Stimulated activated CD8-positive, alpha-beta memory T cell treated with anti-CD3 and anti-CD28 coated beads, Interleukin-15, amount 100 ng/mL, for 4 hours (primary cell): Measurements from ENCODE around the gene GAS6.
"Not testable (repeated sequence)": the region's sequence is repeated elsewhere in the genome, so short reads cannot be mapped to it uniquely, and the experiment has no call there.

Experiments
- DNase-seq, 2 donors: peaks; one replicate each; pipeline ENCODE4 v3.0.0-alpha.2; 2020; ENCODE audit warnings: low read depth in 2 of 2

GAS6 gene

DNA sequence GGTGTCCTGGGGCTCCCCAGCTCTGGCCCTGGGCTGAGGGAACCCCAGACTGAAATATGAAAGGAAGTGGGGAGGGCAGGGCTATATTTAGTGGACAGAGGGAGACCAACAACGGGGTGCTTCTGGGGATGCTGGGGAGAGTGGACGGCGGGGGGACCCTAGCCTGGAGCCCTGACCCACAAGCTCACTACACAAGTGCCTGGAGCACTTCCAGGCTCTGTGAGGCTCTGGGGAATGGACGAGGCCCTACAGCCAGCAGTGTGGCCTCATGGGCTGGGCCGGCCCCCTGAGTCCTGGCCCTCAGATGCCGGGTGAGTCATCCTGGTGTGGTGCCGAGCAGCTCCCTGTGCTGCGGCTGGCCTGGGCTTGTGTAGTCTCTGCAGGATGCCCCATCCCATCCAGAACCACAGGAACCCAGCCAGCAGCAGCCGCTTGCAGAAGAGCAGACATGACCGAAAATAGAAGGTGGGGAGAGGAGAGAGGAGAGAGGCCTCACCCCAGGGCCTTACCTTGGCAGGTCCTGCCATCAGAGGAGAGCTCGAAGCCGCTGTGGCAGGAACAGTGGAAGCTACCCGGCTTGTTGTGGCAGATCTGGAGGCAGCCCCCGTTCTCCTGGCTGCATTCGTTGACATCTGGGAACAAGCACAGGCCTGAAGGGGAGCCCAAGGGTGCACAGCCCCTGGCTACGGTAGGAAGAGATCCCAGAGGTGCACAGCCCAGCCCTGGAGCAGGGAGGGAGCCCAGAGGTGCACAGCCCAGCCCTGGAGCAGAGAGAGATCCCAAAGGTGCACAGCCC is 26.1 kb downstream of the GAS6 start:
- no peak for DNase-seq

DNA sequence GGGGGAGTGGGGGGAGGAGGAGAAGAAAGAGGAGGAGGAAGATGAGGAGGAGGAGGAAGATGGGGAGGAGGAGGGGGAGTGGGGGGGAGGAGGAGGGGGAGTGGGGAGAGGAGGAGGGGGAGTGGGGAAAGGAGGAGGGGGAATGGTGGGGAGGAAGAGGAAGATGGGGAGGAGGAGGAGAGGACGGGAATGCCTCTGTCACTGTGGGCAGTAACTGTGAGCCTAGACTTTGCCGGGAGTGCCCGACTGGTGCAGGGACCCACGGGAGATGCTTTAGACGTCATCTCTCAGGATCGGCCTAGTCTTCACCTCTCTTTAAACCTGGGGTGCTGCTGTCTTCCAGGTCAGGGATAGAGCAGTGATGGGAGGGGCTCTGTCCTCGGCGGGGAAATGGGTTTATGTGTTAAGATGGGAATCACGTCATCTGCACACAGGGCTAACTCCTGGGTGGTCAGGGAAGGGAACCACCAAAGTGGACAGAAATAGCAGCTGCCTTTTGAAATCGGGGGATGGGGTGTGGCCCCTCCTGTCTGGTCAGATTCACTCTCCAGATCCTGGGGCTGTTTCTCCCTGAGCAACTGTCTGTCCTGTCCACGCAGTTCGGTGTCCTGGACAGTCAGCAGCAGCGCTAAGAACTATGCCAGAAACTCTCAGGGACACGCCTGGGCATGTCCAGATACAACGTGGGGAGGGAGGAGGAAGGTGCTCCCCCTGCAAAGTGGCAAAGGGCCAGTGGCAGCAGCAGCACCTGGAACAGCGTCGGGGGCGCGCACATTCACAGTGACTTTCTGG is 26.9 kb downstream of the GAS6 start:
- DNase-seq = no peak

GRCh38 chr13:113835461-113836270 is 28.2 kb downstream of the GAS6 start:
- DNase-seq = no peak

GRCh38 chr13:113834496-113835200 is 29.2 kb downstream of the GAS6 start:
- no peak for DNase-seq

DNA sequence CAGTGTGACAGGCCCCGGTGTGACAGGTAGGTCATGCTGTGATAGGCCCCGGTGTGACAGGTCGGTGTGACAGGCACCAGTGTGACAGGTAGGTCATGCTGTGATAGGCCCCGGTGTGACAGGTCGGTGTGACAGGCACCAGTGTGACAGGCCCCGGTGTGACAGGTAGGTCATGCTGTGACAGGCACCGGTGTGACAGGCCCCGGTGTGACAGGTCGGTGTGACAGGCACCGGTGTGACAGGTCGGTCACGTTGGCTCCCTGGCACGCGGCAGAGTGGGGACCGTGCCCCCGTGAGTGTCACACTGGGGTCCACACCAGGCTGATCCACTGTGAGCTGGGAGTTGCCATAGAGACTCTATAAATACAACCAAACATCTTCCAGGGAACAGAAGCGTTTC is 29.9 kb downstream of the GAS6 start:
- not testable (repeated sequence) for DNase-seq

DNA sequence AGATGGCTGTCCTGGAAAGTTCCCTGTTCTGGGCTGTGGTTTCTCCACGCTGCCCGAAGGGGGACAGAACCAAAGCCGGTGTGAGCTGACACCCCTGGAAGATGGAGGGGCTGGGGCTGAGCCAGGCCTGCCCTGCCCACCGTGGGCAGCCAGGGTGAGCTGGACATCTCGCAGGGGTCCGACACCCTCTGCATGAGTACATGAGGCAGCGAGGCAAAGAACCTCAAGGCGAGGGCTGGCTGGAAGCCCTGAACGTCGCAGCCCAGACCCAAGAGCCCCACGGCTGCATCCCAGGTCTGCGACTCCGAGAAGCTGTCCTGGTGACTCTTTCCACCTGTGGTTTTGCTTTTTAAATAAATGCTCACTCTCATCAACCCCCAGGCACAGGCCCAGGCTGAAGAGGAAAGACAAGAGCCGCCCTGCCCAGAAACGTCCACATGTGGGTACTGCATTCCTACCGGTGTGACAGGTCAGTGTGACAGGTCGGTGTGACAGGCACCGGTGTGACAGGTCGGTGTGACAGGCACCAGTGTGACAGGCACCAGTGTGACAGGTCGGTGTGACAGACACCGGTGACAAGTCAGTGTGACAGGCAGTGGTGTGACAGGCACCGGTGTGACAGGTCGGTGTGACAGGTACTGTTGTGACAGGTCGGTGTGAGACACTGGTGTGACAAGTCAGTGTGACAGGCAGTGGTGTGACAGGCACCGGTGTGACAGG is 30.6 kb downstream of the GAS6 start:
- no peak for DNase-seq

GRCh38 chr13:113832631-113833030 is 31.2 kb downstream of the GAS6 start:
- no peak for DNase-seq

DNA sequence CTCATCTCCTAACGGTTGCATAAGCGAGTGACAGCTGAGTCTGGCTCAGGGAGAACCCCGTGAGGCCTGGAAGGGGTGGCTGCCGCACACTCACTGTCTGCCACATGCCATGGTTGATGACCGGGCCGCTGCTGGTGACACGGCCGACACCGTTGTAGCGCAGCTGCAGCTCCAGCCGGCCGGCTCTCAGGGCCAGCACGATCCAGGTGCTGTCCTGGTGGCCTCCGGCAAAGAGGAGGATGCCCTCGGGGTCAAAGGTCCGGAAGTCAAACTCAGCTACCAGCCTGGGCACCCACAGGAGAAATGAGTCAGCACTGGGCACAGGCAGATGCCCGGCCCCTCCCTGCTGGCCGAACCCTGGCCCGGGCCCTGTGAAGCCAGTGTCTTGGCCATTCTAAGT is 31.7 kb downstream of the GAS6 start:
- no peak for DNase-seq

DNA sequence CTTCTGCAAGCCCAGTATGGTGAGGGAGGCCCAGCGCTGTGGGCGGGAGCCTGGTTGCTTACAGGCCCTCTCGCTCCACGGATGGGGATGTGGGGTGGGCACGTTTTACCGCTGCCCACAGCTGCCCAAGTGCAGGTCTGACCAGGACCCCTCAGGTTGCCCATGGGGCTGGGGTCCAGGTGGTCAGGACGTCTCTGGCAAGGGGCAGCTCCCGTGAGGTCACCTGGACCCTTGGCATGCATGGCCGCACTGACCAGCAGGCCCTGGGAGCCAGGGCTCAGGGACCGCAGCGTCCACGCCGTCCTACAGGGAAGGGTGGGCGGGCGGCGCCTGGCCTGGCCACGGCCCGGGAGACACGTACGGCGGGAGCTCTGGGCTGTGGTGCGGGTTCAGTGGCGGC is 32.8 kb downstream of the GAS6 start:
- DNase-seq = no peak

- DNase-seq = not testable (repeated sequence)
Measured at GRCh38 chr13:113830426-113830950, 33.4 kb downstream of the GAS6 start.

DNA sequence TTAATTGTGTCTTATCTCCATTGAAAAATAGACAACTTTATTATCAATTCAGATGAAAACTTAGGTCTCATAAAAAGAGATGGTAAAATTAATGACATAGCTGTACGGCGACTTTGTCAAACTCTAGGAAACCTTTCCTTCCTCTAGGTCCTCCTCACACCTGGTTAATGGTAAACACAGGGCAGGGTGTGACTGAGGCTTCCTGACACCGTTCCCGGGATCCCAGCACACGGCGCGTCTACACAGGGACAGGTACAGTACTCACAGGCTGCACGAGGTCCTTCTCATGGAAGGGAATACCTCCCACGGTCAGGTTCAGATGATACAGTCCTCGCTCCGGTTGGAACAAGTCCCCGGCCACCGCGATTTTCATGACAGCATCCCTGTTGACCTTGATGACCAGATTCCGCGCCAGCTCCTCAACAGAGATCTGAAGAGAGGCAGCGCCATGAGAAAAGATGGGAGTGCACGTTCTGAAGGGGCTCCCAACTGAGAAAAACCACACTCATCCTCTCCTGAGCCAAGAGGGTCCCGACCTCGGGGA is 35.5 kb downstream of the GAS6 start:
- no peak for DNase-seq

GRCh38 chr13:113827021-113827420 is 36.9 kb downstream of the GAS6 start:
- no peak for DNase-seq

- DNase-seq = not testable (repeated sequence)
Measured at GRCh38 chr13:113826446-113826845, 37.4 kb downstream of the GAS6 start.

- no peak for DNase-seq
Measured at GRCh38 chr13:113825841-113826240, 38.0 kb downstream of the GAS6 start.

DNA sequence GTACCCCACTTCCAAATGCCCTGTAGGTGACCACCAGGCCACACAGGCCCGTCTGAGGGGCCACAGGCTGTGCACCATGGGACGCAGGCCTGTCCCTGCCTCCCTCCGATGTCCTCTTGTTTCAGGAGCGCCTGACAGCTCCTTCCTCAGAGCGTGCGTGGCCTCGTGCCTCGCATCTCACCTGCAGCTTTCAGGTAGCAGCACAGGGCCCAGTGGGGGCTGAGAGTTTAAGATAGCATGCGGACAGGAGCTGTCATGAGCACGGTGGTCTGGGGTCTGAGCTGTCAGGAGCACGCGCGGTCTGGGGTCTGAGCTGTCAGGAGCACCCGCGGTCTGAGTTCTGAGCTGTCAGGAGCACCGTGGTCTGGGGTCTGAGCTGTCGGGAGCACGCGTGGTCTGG is 40.1 kb downstream of the GAS6 start:
- no peak for DNase-seq

DNA sequence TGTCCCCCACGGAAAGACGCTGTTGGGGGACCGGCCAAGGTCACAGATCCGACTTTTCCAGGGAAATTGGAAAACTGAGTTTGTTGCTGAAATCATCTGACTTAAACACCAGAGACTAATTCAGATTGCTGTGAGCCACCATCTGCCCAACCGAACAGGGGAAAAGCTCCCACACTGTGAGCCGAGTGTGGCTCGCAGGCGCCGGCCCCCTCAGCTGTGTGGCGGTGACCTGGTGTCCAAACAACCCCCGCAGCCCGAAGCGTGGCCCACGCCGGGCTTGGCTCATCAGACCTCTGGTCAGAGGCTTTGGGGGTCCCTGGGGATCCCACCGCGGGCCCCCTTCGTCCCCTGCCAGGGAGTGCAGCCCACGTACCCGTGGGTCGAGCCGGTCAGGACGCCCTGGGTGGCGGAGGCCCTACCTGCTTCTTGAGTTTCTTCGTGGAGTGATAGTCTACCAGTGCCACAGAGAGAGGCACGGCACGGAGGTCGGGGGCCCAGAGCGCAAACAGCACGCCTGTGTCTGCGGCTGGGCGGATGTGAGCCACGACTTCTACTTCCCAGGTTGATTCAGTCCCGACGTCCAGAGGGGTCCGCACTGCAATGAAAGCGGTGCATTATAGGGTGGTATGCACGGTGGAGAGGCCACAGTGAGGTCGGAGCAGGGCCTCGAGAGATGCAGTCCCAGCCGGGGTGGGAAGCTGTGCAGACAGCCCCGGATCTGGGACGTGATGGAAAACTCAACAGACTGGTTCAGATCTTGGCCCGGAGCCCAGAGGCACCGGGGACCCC is 40.7 kb downstream of the GAS6 start:
- no peak for DNase-seq

DNA sequence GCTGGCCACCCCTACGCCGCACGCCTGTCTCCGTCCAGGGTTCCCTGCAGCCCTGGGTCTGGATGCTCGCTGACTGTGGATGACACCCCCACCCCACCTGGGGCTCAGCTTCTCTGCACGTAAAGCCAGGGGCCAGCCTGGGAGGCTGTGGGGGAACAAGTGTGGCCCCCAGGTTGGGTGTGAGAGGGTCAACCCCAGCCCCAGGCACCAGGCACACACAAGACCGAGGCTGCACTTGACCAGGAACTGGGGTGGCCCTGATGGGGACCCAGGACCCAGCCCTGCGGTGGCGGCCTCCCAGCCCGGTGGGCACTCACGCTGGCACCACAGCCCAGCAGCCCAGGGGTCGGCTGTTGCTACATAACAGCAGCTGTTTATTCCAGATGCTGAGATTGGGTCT is 41.6 kb downstream of the GAS6 start:
- DNase-seq = no peak

DNA sequence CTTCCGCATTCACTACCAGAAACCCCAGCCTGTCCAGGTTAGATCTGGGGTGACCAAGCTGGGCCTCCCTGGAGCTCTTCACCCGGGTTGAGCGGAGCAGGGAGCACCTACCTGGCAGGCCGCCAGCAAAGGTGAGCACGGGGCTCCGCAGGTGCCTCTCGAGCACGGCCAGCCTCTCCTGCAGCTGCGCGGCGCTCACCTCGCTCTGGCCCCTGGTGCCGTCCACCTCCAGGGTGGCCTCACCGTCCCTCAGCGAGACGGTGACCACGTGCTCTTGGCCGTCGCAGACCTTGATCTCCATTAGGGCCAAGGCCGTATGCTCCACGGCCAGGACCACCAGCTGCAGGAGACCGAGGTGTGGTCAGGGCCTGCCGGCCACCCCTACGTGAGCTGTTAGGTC is 42.0 kb downstream of the GAS6 start:
- DNase-seq = no peak

- no peak for DNase-seq
Measured at GRCh38 chr13:113820813-113821651, 42.8 kb downstream of the GAS6 start.
